ENCODE results near the gene ZNF207. TPM values are rescaled to one million over a fixed set of nuclear protein-coding genes. Genes with fewer than 3 reads are reported as not detected.

The ZNF207 gene
- total RNA-seq, 1 experiment from 2014 or later = 84.6 TPM

DNA sequence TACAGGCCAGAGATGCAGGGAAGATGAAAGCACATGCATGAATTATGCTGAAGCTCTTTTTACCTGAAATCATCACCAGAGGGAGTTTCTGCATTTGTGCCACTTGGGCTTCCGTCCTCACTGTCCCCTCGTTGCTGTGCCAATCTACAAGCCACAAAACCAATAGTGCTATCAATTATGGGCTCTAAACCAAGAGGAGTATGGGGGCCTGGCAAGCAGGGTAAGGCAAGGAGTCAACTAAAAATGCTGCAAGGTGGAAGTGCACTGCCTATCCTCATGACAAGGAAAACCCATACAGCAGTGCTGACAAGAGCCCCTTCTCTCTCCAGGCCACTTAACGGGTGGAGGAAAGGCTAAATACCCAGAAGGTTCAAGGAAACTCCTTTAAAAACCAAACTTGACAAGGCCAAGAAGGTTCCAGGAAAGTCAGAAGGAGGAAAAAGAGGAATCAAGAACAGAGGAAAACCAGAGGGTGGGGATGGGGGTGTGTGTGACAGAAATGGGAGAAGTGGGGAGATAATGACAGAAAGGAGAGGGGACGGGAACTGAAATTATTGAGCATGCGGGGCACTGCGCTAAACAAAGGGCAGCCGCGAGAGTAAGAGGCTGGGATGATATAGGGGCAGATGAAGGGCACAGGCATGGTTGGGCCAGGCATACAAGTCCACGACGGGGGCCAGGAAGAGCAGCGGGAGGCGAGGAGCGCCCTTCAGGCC is 8.7 kb upstream of the ZNF207 start:
- Histone ChIP-seq H3K9me2 (replicated peaks; ENCODE audit: low read length) (no peaks in the 10 kb centered on the region), H2AFZ (ENCODE audit: low read length) (peak overlapping the region; percentile 84), H3K27me3 (ENCODE audit: low read length) (no peaks in the 10 kb centered on the region), H3K9me3 (ENCODE audit: low read length) (no peaks in the 10 kb centered on the region), H4K20me1 (ENCODE audit: low read length) (no peaks in the 10 kb centered on the region), H3K4me3 (ENCODE audit: low read length) (peak overlapping the region; percentile 88), H3K4me1 (ENCODE audit: insufficient read depth, low read length) (peaks cover 11% of the 10 kb centered on the region; the same call in 1 of the 2 replicates), H3K27ac (ENCODE audit: low read length) (peak overlapping the region; percentile 19; the same call in 1 of the 2 replicates), H3K4me2 (ENCODE audit: low read length) (peak overlapping the region; percentile 97), H3K36me3 (ENCODE audit: low read depth, low read length) (peaks cover 3% of the 10 kb centered on the region; the same call in 1 of the 2 replicates), H3K79me2 (ENCODE audit: low read length) (peaks cover 11% of the 10 kb centered on the region), H3K9ac (ENCODE audit: low read length) (peak overlapping the region; percentile 92), H3F3A (ENCODE audit: low read length, unreplicated experiment) (no peaks in the 10 kb centered on the region)
- TF ChIP-seq, protein P1, sequence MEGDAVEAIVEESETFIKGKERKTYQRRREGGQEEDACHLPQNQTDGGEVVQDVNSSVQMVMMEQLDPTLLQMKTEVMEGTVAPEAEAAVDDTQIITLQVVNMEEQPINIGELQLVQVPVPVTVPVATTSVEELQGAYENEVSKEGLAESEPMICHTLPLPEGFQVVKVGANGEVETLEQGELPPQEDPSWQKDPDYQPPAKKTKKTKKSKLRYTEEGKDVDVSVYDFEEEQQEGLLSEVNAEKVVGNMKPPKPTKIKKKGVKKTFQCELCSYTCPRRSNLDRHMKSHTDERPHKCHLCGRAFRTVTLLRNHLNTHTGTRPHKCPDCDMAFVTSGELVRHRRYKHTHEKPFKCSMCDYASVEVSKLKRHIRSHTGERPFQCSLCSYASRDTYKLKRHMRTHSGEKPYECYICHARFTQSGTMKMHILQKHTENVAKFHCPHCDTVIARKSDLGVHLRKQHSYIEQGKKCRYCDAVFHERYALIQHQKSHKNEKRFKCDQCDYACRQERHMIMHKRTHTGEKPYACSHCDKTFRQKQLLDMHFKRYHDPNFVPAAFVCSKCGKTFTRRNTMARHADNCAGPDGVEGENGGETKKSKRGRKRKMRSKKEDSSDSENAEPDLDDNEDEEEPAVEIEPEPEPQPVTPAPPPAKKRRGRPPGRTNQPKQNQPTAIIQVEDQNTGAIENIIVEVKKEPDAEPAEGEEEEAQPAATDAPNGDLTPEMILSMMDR (conservative IDR thresholded peaks at IDR 0.05; ENCODE audit: low read depth, low read length) = peak; percentile 19; the same call in 1 of the 2 replicates
- TF ChIP-seq EZH2phosphoT487 (IDR thresholded peaks at IDR 0.05; ENCODE audit: borderline replicate concordance, low read length) = no peak
- BruUV-seq (replicated peaks) = TSS peak; percentile 51
- ChIA-PET CTCF (interaction anchor here (0.5 to 1.0 kb wide), 2 partner anchors 38 to 88 kb away, joined by 3 to 10 read pairs; no protein-coding TSS in a partner anchor), POLR2A (ENCODE audit: unreplicated experiment) (no interaction called here)
- intact Hi-C loops (cut with micrococcal nuclease) = no loop called here
- DNase-seq (peak; percentile 26), ATAC-seq (peak; percentile 12; the same call in 1 of the 2 replicates)

- H3F3A ChIP-seq (ENCODE audit: low read length, unreplicated experiment) = no peaks in the 10 kb centered on the region
Measured at GRCh38 chr17:32341857-32342602, 7.9 kb upstream of the ZNF207 start, which contains the start of gene C17orf75. Gene C17orf75 (minus strand): TSS chr17:32342173. CDS start chr17:32342139, 34 bp downstream.

More at GRCh38 chr17:32341857-32342602, 7.9 kb upstream of the ZNF207 start, which contains the start of gene C17orf75:
- Histone ChIP-seq H3K9ac (ENCODE audit: low read length) (peak within 1 kb of the TSS; percentile 92), H3K4me1 (ENCODE audit: insufficient read depth, low read length) (peaks cover 11% of the 10 kb centered on the region; the same call in 1 of the 2 replicates), H3K4me3 (ENCODE audit: low read length) (peak within 1 kb of the TSS; percentile 88), H3K27ac (ENCODE audit: low read length) (peak within 1 kb of the TSS; percentile 19; the same call in 1 of the 2 replicates), H3K4me2 (ENCODE audit: low read length) (peak within 1 kb of the TSS; percentile 97), H4K20me1 (ENCODE audit: low read length) (no peaks in the 10 kb centered on the region), H3K79me2 (ENCODE audit: low read length) (peaks cover 11% of the 10 kb centered on the region), H3K27me3 (ENCODE audit: low read length) (no peaks in the 10 kb centered on the region), H3K36me3 (ENCODE audit: low read depth, low read length) (peaks cover 3% of the 10 kb centered on the region; the same call in 1 of the 2 replicates), H3K9me2 (replicated peaks; ENCODE audit: low read length) (no peaks in the 10 kb centered on the region), H3K9me3 (ENCODE audit: low read length) (no peaks in the 10 kb centered on the region), H2AFZ (ENCODE audit: low read length) (peak within 1 kb of the TSS; percentile 86)
- DNase-seq (peak; percentile 68), ATAC-seq (peak; percentile 91)
- ChIA-PET CTCF (no interaction called here), POLR2A (ENCODE audit: unreplicated experiment) (no interaction called here)
- TF ChIP-seq, protein P1 (conservative IDR thresholded peaks at IDR 0.05; ENCODE audit: low read depth, low read length) = no peak
- TF ChIP-seq EZH2phosphoT487 (IDR thresholded peaks at IDR 0.05; ENCODE audit: borderline replicate concordance, low read length) (no peak), EZH2 (IDR thresholded peaks at IDR 0.05; ENCODE audit: low read length, unreplicated experiment) (no peak)
- intact Hi-C loops (cut with micrococcal nuclease) = no loop called here
- TSS peak; percentile 52 for BruUV-seq (replicated peaks)
